SK-N-SH (cell line): ENCODE measurements around the gene CYSTM1. TPM values are rescaled to one million over a fixed set of nuclear protein-coding genes. Genes with fewer than 3 reads are reported as not detected.

Experiments
- CTCF ChIA-PET: fragments of 300-600, 350-600 bp; formaldehyde crosslinking; extraction: SDS; loops from one replicate; lab custom pipeline; 2021; lab: Yijun Ruan, JAX
- POLR2A ChIA-PET: fragments of 350-600 bp; sonication (Branson Sonifier 250); formaldehyde crosslinking; extraction: SDS; loops from one replicate; lab custom pipeline; 2020; ENCODE audit warnings: antibody characterized with exemption, inconsistent platforms; lab: Yijun Ruan, JAX
- DNase-seq: peaks from one replicate; pipeline ENCODE4 v3.0.0; 2012
- H2AFZ ChIP-seq: fragments of 200-600 bp; sonication (generic); 2 replicates; pipeline ENCODE4 v1.8.1; 2016; ENCODE audit warnings: antibody characterized with exemption, mild to moderate bottlenecking, low read depth
- H3F3A ChIP-seq: fragments of 200-600 bp; sonication (generic); replicated peaks from 2 replicates; pipeline ENCODE3; 2016; ENCODE audit warnings: antibody characterized with exemption, mild to moderate bottlenecking; ENCODE audit not compliant: insufficient read depth
- H3K27ac ChIP-seq, 2 experiments: fragments of 200-500 bp in 1 of 2; fragments of 200-600 bp in 1 of 2; sonication (Bioruptor generic) in 1 of 2; sonication (generic), shearing (Covaris generic) in 1 of 2; 2 replicates each; pipeline versions ENCODE4 v1.5.1 to v1.6.1; 2014 to 2016; ENCODE audit warnings: low read depth in 2 of 2, inconsistent platforms in 1 of 2, low read length in 1 of 2, mild to moderate bottlenecking in 1 of 2, mixed read lengths in 1 of 2
- H3K27me3 ChIP-seq: fragments of 200-600 bp; sonication (generic), shearing (Covaris generic); 2 replicates; pipeline ENCODE4 v1.6.1; 2016; ENCODE audit warnings: mixed run types; ENCODE audit not compliant: insufficient read depth
- H3K36me3 ChIP-seq, 2 experiments: fragments of 200-500 bp in 1 of 2; fragments of 200-600 bp in 1 of 2; sonication (Bioruptor generic) in 1 of 2; sonication (generic) in 1 of 2; replicated peaks in 1 of 2; 2 replicates each; pipeline versions ENCODE3 to v1.5.1; 2014 to 2016; ENCODE audit warnings: low read length in 1 of 2, mild to moderate bottlenecking in 1 of 2; ENCODE audit not compliant: insufficient read depth in 2 of 2, control insufficient read depth in 1 of 2
- H3K4me1 ChIP-seq, 2 experiments: fragments of 200-500 bp in 1 of 2; fragments of 200-600 bp in 1 of 2; sonication (Bioruptor generic) in 1 of 2; sonication (generic), shearing (Covaris generic) in 1 of 2; 2 replicates each; pipeline versions ENCODE4 v1.5.1 to v1.6.1; 2014 to 2016; ENCODE audit warnings: low read depth in 1 of 2, low read length in 1 of 2, mixed run types in 1 of 2; ENCODE audit not compliant: insufficient read depth in 2 of 2, control insufficient read depth in 1 of 2
- H3K4me2 ChIP-seq: fragments of 200-600 bp; sonication (generic), shearing (Covaris generic); 2 replicates; pipeline ENCODE4 v1.6.1; 2017; ENCODE audit warnings: mixed run types
- H3K4me3 ChIP-seq, 2 experiments: fragments of 200-500 bp in 1 of 2; fragments of 200-600 bp in 1 of 2; sonication (Bioruptor generic) in 1 of 2; sonication (generic), shearing (Covaris generic) in 1 of 2; 2 replicates each; pipeline versions ENCODE4 v1.5.1 to v1.8.1; 2014 to 2016; ENCODE audit warnings: low read depth in 2 of 2, inconsistent platforms in 1 of 2, low read length in 1 of 2, mild to moderate bottlenecking in 1 of 2, mixed read lengths in 1 of 2, moderate library complexity in 1 of 2
- H3K79me2 ChIP-seq: fragments of 200-600 bp; sonication (generic); 2 replicates; pipeline ENCODE4 v1.8.1; 2017; ENCODE audit warnings: mild to moderate bottlenecking; ENCODE audit not compliant: insufficient read depth
- H3K9ac ChIP-seq: fragments of 200-600 bp; sonication (generic); 2 replicates; pipeline ENCODE4 v1.6.1; 2017; ENCODE audit warnings: mixed run types
- H3K9me2 ChIP-seq: fragments of 200-600 bp; sonication (generic); 2 replicates; pipeline ENCODE4 v1.6.1; 2017; ENCODE audit warnings: mixed run types
- H3K9me3 ChIP-seq: fragments of 200-600 bp; sonication (generic); 2 replicates; pipeline ENCODE4 v1.6.1; 2017; ENCODE audit warnings: mixed run types, mild to moderate bottlenecking, moderate library complexity
- H4K20me1 ChIP-seq: fragments of 200-600 bp; sonication (generic); 2 replicates; pipeline ENCODE4 v1.6.1; 2017; ENCODE audit warnings: mild to moderate bottlenecking, mixed run types; ENCODE audit not compliant: insufficient read depth
- CTCF ChIP-seq: fragments of 200-600 bp; sonication (generic); IDR thresholded peaks from 2 replicates; pipeline ENCODE4 v1.6.1; 2017; ENCODE audit warnings: antibody characterized with exemption, mild to moderate bottlenecking, moderate library complexity
- ELF1 ChIP-seq: IDR thresholded peaks from 2 replicates; pipeline ENCODE4 v1.4.0; 2012
- EP300 ChIP-seq, 2 experiments: IDR thresholded peaks; 2 replicates each; pipeline versions ENCODE4 v1.4.0 to v1.6.1; 2012; ENCODE audit warnings: borderline replicate concordance in 1 of 2, low read depth in 1 of 2, low read length in 1 of 2
- EZH2phosphoT487 ChIP-seq: fragments of 200-600 bp; sonication (generic); IDR thresholded peaks from 2 replicates; pipeline ENCODE4 v1.6.1; 2017; ENCODE audit warnings: low read depth, mixed run types, mild to moderate bottlenecking, antibody characterized with exemption, moderate library complexity, borderline replicate concordance
- FOXM1 ChIP-seq: IDR thresholded peaks from 2 replicates; pipeline ENCODE4 v1.4.0; 2012; ENCODE audit warnings: low read depth, mild to moderate bottlenecking
- JUND ChIP-seq: IDR thresholded peaks from 2 replicates; pipeline ENCODE4 v1.4.0; 2012
- MXI1 ChIP-seq: IDR thresholded peaks from 2 replicates; pipeline ENCODE4 v1.6.1; 2012; ENCODE audit warnings: mild to moderate bottlenecking, low read depth, low read length, improper control_type of control experiment
- POLR2AphosphoS5 ChIP-seq: IDR thresholded peaks from 2 replicates; pipeline ENCODE4 v1.6.1; 2012; ENCODE audit warnings: low read depth, low read length
- RAD21 ChIP-seq: IDR thresholded peaks from 2 replicates; pipeline ENCODE4 v1.6.1; 2012; ENCODE audit warnings: mild to moderate bottlenecking, low read length
- REST ChIP-seq: IDR thresholded peaks from 2 replicates; pipeline ENCODE4 v1.6.1; 2012; ENCODE audit warnings: mild to moderate bottlenecking, low read depth, low read length, moderate library complexity
- RFX5 ChIP-seq: IDR thresholded peaks from 2 replicates; pipeline ENCODE4 v1.6.1; 2012; ENCODE audit warnings: mild to moderate bottlenecking, improper control_type of control experiment, low read length
- RXRA ChIP-seq: IDR thresholded peaks from 2 replicates; pipeline ENCODE4 v1.4.0; 2012; ENCODE audit warnings: low read depth, mild to moderate bottlenecking, borderline replicate concordance
- SIN3A ChIP-seq: IDR thresholded peaks from 2 replicates; pipeline ENCODE4 v1.6.1; 2012; ENCODE audit warnings: low read depth, mild to moderate bottlenecking, low read length, moderate library complexity, borderline replicate concordance
- TCF12 ChIP-seq: IDR thresholded peaks from 2 replicates; pipeline ENCODE4 v1.4.0; 2012
- WGBS: methylation state at CpG from one replicate; pipeline ENCODE4 v1.1.6; 2017; ENCODE audit warnings: low lambda C conversion rate; 5-methylcytosine and 5-hydroxymethylcytosine counted together
- polyA plus RNA-seq, 3 experiments: library from polyadenylated mRNA; depleted of rRNA; stranded (reverse); fragments of >200 nt; gene quantifications; 2 replicates each; pipeline ENCODE4 v1.2.3, GENCODE V29; 2012

CYSTM1 gene
- polyA plus RNA-seq, 1 of the 3 experiments (the other 2 are of a cell fraction): 27.1 TPM

- WGBS: 100% methylated on average over 1 of the region's 1 CpG
- CTCF ChIA-PET: interaction anchor here (0.8 kb wide), 1 partner anchor 31 kb away, joined by 3 read pairs; no protein-coding TSS in a partner anchor
- TF ChIP-seq REST (no peak), EP300 (IDR thresholded peaks at IDR 0.05; ENCODE audit: borderline replicate concordance in 1 of 2, low read depth in 1 of 2, low read length in 1 of 2) (no peak), EZH2phosphoT487 (no peak), ELF1 (no peak), POLR2AphosphoS5 (no peak), JUND (no peak), MXI1 (no peak), RFX5 (no peak), CTCF (no peak), RXRA (no peak), RAD21 (no peak), TCF12 (no peak), SIN3A (no peak), FOXM1 (no peak)
These were observed 38.5 kb downstream of the CYSTM1 start for GRCh38 chr5:140213370-140213983.

More at GRCh38 chr5:140213370-140213983, 38.5 kb downstream of the CYSTM1 start:
- no peaks in the 10 kb centered on the region for H4K20me1 ChIP-seq
- POLR2A ChIA-PET: no interaction called here
- no peaks in the 10 kb centered on the region for H3K27me3 ChIP-seq
- peak overlapping the region in 1 of 2 experiments; percentile 68; a peak in 2 of 4 replicates for H3K27ac ChIP-seq
- H3K9ac ChIP-seq: no peak overlapping the region
- no peaks in the 10 kb centered on the region for H3K9me2 ChIP-seq
- H3F3A ChIP-seq: no peaks in the 10 kb centered on the region
- no peaks in the 10 kb centered on the region for H3K36me3 ChIP-seq
- no peak for DNase-seq
- peaks cover 0 to 19% of the 10 kb centered on the region in 2 experiments; a peak in 1 of 4 replicates for H3K4me1 ChIP-seq
- H3K4me2 ChIP-seq: no peak overlapping the region
- no peak overlapping the region for H2AFZ ChIP-seq
- H3K9me3 ChIP-seq: no peaks in the 10 kb centered on the region
- no peaks in the 10 kb centered on the region for H3K79me2 ChIP-seq
- H3K4me3 ChIP-seq: no peak overlapping the region
